ENCODE measurements around the gene NELL2. TPM values are rescaled to one million over a fixed set of nuclear protein-coding genes. Genes with fewer than 3 reads are reported as not detected.

The NELL2 gene
- total and polyA plus RNA-seq, 2 donors (not counting 1 experiment from before 2014, with no cell fraction given) = 0.17 TPM; not detected in 1

GRCh38 chr12:44728566-44728965 is 147.5 kb downstream of the NELL2 start:
- H4K20me1 ChIP-seq (ENCODE audit: control insufficient read depth, extremely low read depth, insufficient read depth, low read length) = no peaks in the 10 kb centered on the region
- no peaks in the 10 kb centered on the region for H3K36me3 ChIP-seq (ENCODE audit: control insufficient read depth, insufficient read depth, low read length)
- H3K9me3 ChIP-seq (ENCODE audit: control insufficient read depth, insufficient read depth, low read depth, low read length) = no peaks in the 10 kb centered on the region
- H3K4me3 ChIP-seq (replicated peaks in 1 of 4; ENCODE audit: control extremely low read depth in 1 of 4, insufficient read depth in 1 of 4, low read depth in 3 of 4, low read length in 4 of 4) = no peak overlapping the region
- H3K9ac ChIP-seq (ENCODE audit: insufficient read depth, low read length) = no peak overlapping the region
- no peaks in the 10 kb centered on the region for H3K4me1 ChIP-seq (ENCODE audit: control insufficient read depth, extremely low read depth, insufficient read depth, low read length)
- H3K27ac ChIP-seq (ENCODE audit: insufficient read depth, low read length) = no peak overlapping the region
- no peaks in the 10 kb centered on the region for H3K79me2 ChIP-seq (ENCODE audit: control insufficient read depth, insufficient read depth, low read length)
- TF ChIP-seq CTCF (conservative IDR thresholded peaks at IDR 0.05 in 1 of 2, IDR thresholded peaks at IDR 0.05 in 1 of 2; ENCODE audit: low read depth in 1 of 2, low read length in 2 of 2) (no peak), EZH2 (IDR thresholded peaks at IDR 0.05; ENCODE audit: low read length, missing control alignments) (no peak)
- DNase-seq (ENCODE audit: low read depth in 2 of 2) = no peak
- no peak overlapping the region for H3K4me2 ChIP-seq (ENCODE audit: extremely low read depth, insufficient read depth, low read length)
- no peaks in the 10 kb centered on the region for H3K27me3 ChIP-seq (ENCODE audit: control insufficient read depth, insufficient read depth, low read length)
- H2AFZ ChIP-seq (ENCODE audit: low read length) = no peak overlapping the region

- DNase-seq (ENCODE audit: low read depth in 2 of 2) = no peak
- Histone ChIP-seq H3K4me3 (replicated peaks in 1 of 4; ENCODE audit: control extremely low read depth in 1 of 4, insufficient read depth in 1 of 4, low read depth in 3 of 4, low read length in 4 of 4) (no peak overlapping the region), H3K4me1 (ENCODE audit: control insufficient read depth, extremely low read depth, insufficient read depth, low read length) (no peaks in the 10 kb centered on the region), H3K9ac (ENCODE audit: insufficient read depth, low read length) (no peak overlapping the region), H3K79me2 (ENCODE audit: control insufficient read depth, insufficient read depth, low read length) (no peaks in the 10 kb centered on the region), H4K20me1 (ENCODE audit: control insufficient read depth, extremely low read depth, insufficient read depth, low read length) (no peaks in the 10 kb centered on the region), H2AFZ (ENCODE audit: low read length) (no peak overlapping the region), H3K4me2 (ENCODE audit: extremely low read depth, insufficient read depth, low read length) (no peak overlapping the region), H3K27ac (ENCODE audit: insufficient read depth, low read length) (no peak overlapping the region), H3K9me3 (ENCODE audit: control insufficient read depth, insufficient read depth, low read depth, low read length) (no peaks in the 10 kb centered on the region), H3K27me3 (ENCODE audit: control insufficient read depth, insufficient read depth, low read length) (no peaks in the 10 kb centered on the region), H3K36me3 (ENCODE audit: control insufficient read depth, insufficient read depth, low read length) (no peaks in the 10 kb centered on the region)
- no peak for TF ChIP-seq EZH2 (IDR thresholded peaks at IDR 0.05; ENCODE audit: low read length, missing control alignments)
- TF ChIP-seq CTCF (conservative IDR thresholded peaks at IDR 0.05 in 1 of 2, IDR thresholded peaks at IDR 0.05 in 1 of 2; ENCODE audit: low read depth in 1 of 2, low read length in 2 of 2) = no peak
Measured at GRCh38 chr12:44720265-44720664, 155.8 kb downstream of the NELL2 start.

GRCh38 chr12:44717612-44718011 is 158.5 kb downstream of the NELL2 start:
- H3K36me3 ChIP-seq (ENCODE audit: control insufficient read depth, insufficient read depth, low read length) = no peaks in the 10 kb centered on the region
- no peak overlapping the region for H3K9ac ChIP-seq (ENCODE audit: insufficient read depth, low read length)
- no peak overlapping the region for H3K4me2 ChIP-seq (ENCODE audit: extremely low read depth, insufficient read depth, low read length)
- no peaks in the 10 kb centered on the region for H4K20me1 ChIP-seq (ENCODE audit: control insufficient read depth, extremely low read depth, insufficient read depth, low read length)
- H3K9me3 ChIP-seq (ENCODE audit: control insufficient read depth, insufficient read depth, low read depth, low read length) = no peaks in the 10 kb centered on the region
- no peak overlapping the region for H3K4me3 ChIP-seq (replicated peaks in 1 of 4; ENCODE audit: control extremely low read depth in 1 of 4, insufficient read depth in 1 of 4, low read depth in 3 of 4, low read length in 4 of 4)
- no peak overlapping the region for H2AFZ ChIP-seq (ENCODE audit: low read length)
- H3K4me1 ChIP-seq (ENCODE audit: control insufficient read depth, extremely low read depth, insufficient read depth, low read length) = no peaks in the 10 kb centered on the region
- H3K27ac ChIP-seq (ENCODE audit: insufficient read depth, low read length) = no peak overlapping the region
- no peaks in the 10 kb centered on the region for H3K79me2 ChIP-seq (ENCODE audit: control insufficient read depth, insufficient read depth, low read length)
- no peak for DNase-seq (ENCODE audit: low read depth in 2 of 2)
- TF ChIP-seq EZH2 (IDR thresholded peaks at IDR 0.05; ENCODE audit: low read length, missing control alignments) (no peak), CTCF (conservative IDR thresholded peaks at IDR 0.05 in 1 of 2, IDR thresholded peaks at IDR 0.05 in 1 of 2; ENCODE audit: low read depth in 1 of 2, low read length in 2 of 2) (no peak)
- no peaks in the 10 kb centered on the region for H3K27me3 ChIP-seq (ENCODE audit: control insufficient read depth, insufficient read depth, low read length)
